Parathyroid adenoma (tissue), 2 donors: ENCODE measurements around the gene ZNF862.
"Not testable (repeated sequence)": the region's sequence is repeated elsewhere in the genome, so short reads cannot be mapped to it uniquely, and the experiment has no call there.

Experiments
- H2AFZ ChIP-seq: fragments of 300-600 bp; sonication (generic); one replicate; pipeline ENCODE4 v1.7.0; 2017; ENCODE audit warnings: antibody characterized with exemption, mild to moderate bottlenecking
- H3K27ac ChIP-seq: fragments of 300-600 bp; sonication (generic); one replicate; pipeline ENCODE4 v1.7.0; 2017
- H3K27me3 ChIP-seq: fragments of 300-600 bp; sonication (generic); one replicate; pipeline ENCODE4 v1.7.0; 2017; ENCODE audit warnings: low read length; ENCODE audit not compliant: control insufficient read depth, insufficient read depth
- H3K36me3 ChIP-seq: fragments of 300-600 bp; sonication (generic); one replicate; pipeline ENCODE4 v1.7.0; 2017; ENCODE audit warnings: low read length; ENCODE audit not compliant: control insufficient read depth, insufficient read depth
- H3K4me1 ChIP-seq: fragments of 300-600 bp; sonication (generic); one replicate; pipeline ENCODE4 v1.7.0; 2017; ENCODE audit warnings: control low read depth
- H3K4me2 ChIP-seq: fragments of 300-600 bp; sonication (generic); one replicate; pipeline ENCODE4 v1.7.0; 2017; ENCODE audit warnings: low read length
- H3K4me3 ChIP-seq: fragments of 300-600 bp; sonication (generic); one replicate; pipeline ENCODE4 v1.7.0; 2017; ENCODE audit warnings: low read depth, low read length
- H3K79me2 ChIP-seq: fragments of 300-600 bp; sonication (generic); one replicate; pipeline ENCODE4 v1.7.0; 2017; ENCODE audit warnings: control low read depth
- H3K9ac ChIP-seq: fragments of 300-600 bp; sonication (generic); one replicate; pipeline ENCODE4 v1.7.0; 2017; ENCODE audit warnings: mild to moderate bottlenecking
- H3K9me3 ChIP-seq: fragments of 300-600 bp; sonication (generic); one replicate; pipeline ENCODE4 v1.7.0; 2017; ENCODE audit warnings: low read length; ENCODE audit not compliant: control insufficient read depth
- CTCF ChIP-seq: fragments of 300-600 bp; sonication (generic); IDR thresholded peaks from one replicate; pipeline ENCODE4 v1.7.0; 2017; ENCODE audit warnings: antibody characterized with exemption, mild to moderate bottlenecking
- donor health status: primary hyperparathyroidism.

ZNF862 gene

GRCh38 chr7:149886018-149886415 is 47.8 kb downstream of the ZNF862 start:
- TF ChIP-seq CTCF, result no peak
- H3K4me1 ChIP-seq, result peaks cover 14% of the 10 kb centered on the region
- no peaks in the 10 kb centered on the region for H3K27me3 ChIP-seq
- H2AFZ ChIP-seq, result no peak overlapping the region
- no peak overlapping the region for H3K9ac ChIP-seq
- no peak overlapping the region for H3K4me3 ChIP-seq
- H3K79me2 ChIP-seq, result no peaks in the 10 kb centered on the region
- no peaks in the 10 kb centered on the region for H3K36me3 ChIP-seq
- H3K27ac ChIP-seq, result no peak overlapping the region
- no peak overlapping the region for H3K4me2 ChIP-seq
- no peaks in the 10 kb centered on the region for H3K9me3 ChIP-seq

GRCh38 chr7:149887311-149887710 is 49.1 kb downstream of the ZNF862 start:
- TF ChIP-seq CTCF, result no peak
- Histone ChIP-seq H3K36me3 (no peaks in the 10 kb centered on the region), H3K4me1 (peaks cover 14% of the 10 kb centered on the region), H3K27me3 (no peaks in the 10 kb centered on the region), H3K4me2 (no peak overlapping the region), H3K9ac (no peak overlapping the region), H3K9me3 (no peaks in the 10 kb centered on the region), H3K79me2 (no peaks in the 10 kb centered on the region), H3K4me3 (no peak overlapping the region), H3K27ac (no peak overlapping the region), H2AFZ (no peak overlapping the region)

- H3K36me3 ChIP-seq, H3K27me3 ChIP-seq, H3K9me3 ChIP-seq, H2AFZ ChIP-seq, H3K4me1 ChIP-seq, H3K4me3 ChIP-seq, H3K4me2 ChIP-seq, H3K9ac ChIP-seq, H3K27ac ChIP-seq, H3K79me2 ChIP-seq: not testable (repeated sequence)
Observed at GRCh38 chr7:149890715-149891114, 52.5 kb downstream of the ZNF862 start.

- H3K79me2 ChIP-seq, H3K36me3 ChIP-seq, H3K27me3 ChIP-seq, H3K9ac ChIP-seq, H3K9me3 ChIP-seq, H3K4me3 ChIP-seq, H3K4me1 ChIP-seq, H2AFZ ChIP-seq, H3K4me2 ChIP-seq, H3K27ac ChIP-seq: not testable (repeated sequence)
Observed at GRCh38 chr7:149894957-149895356, 56.8 kb downstream of the ZNF862 start.

- H3K79me2 ChIP-seq, H3K27ac ChIP-seq, H3K27me3 ChIP-seq, H3K36me3 ChIP-seq, H3K4me2 ChIP-seq, H3K4me1 ChIP-seq, H3K4me3 ChIP-seq, H2AFZ ChIP-seq, H3K9ac ChIP-seq, H3K9me3 ChIP-seq: not testable (repeated sequence)
Observed at GRCh38 chr7:149907776-149908376, 69.7 kb downstream of the ZNF862 start.

- H3K9ac ChIP-seq, H3K4me3 ChIP-seq, H3K4me1 ChIP-seq, H3K36me3 ChIP-seq, H3K27me3 ChIP-seq, H3K4me2 ChIP-seq, H3K9me3 ChIP-seq, H2AFZ ChIP-seq, H3K27ac ChIP-seq, H3K79me2 ChIP-seq: not testable (repeated sequence)
Observed at GRCh38 chr7:149910219-149910618, 72.0 kb downstream of the ZNF862 start.

GRCh38 chr7:149912126-149912525 is 74.0 kb downstream of the ZNF862 start:
- H3K9ac ChIP-seq, H3K27me3 ChIP-seq, H3K27ac ChIP-seq, H3K36me3 ChIP-seq, H3K79me2 ChIP-seq, H3K9me3 ChIP-seq, H3K4me1 ChIP-seq, H2AFZ ChIP-seq, H3K4me2 ChIP-seq, H3K4me3 ChIP-seq: not testable (repeated sequence)
